ENCODE data around the gene SSRP1.

DNA sequence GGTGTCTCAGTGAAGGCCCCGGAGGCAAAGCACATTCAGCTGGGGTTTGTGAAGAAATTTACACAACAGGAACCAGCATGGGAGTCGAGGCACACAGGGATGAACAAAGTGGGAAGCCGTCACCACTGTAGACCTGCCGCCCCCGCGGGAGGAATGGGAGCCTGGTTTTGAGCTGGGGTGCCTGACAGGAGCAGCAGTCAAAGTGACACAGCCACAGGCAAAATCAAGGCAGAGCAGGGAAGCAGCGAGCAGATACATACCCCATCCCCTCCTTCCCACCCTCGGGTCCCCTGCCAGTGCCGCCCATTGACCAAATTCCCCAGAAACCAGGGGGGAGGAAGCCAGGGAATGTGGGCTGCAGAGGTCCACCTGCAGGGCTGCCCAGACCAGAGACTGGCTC lies 23.3 kb upstream of the SSRP1 start:
- TF ChIP-seq SIN3A (IDR thresholded peaks at IDR 0.05; ENCODE audit: borderline replicate concordance, insufficient read depth, low read length) (no peak), POLR2AphosphoS5 (IDR thresholded peaks at IDR 0.05; ENCODE audit: low read depth, low read length) (no peak), TAF1 (IDR thresholded peaks at IDR 0.05; ENCODE audit: borderline replicate concordance, insufficient read depth, low read length) (no peak)
- TF ChIP-seq, protein P1, sequence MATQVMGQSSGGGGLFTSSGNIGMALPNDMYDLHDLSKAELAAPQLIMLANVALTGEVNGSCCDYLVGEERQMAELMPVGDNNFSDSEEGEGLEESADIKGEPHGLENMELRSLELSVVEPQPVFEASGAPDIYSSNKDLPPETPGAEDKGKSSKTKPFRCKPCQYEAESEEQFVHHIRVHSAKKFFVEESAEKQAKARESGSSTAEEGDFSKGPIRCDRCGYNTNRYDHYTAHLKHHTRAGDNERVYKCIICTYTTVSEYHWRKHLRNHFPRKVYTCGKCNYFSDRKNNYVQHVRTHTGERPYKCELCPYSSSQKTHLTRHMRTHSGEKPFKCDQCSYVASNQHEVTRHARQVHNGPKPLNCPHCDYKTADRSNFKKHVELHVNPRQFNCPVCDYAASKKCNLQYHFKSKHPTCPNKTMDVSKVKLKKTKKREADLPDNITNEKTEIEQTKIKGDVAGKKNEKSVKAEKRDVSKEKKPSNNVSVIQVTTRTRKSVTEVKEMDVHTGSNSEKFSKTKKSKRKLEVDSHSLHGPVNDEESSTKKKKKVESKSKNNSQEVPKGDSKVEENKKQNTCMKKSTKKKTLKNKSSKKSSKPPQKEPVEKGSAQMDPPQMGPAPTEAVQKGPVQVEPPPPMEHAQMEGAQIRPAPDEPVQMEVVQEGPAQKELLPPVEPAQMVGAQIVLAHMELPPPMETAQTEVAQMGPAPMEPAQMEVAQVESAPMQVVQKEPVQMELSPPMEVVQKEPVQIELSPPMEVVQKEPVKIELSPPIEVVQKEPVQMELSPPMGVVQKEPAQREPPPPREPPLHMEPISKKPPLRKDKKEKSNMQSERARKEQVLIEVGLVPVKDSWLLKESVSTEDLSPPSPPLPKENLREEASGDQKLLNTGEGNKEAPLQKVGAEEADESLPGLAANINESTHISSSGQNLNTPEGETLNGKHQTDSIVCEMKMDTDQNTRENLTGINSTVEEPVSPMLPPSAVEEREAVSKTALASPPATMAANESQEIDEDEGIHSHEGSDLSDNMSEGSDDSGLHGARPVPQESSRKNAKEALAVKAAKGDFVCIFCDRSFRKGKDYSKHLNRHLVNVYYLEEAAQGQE (IDR thresholded peaks at IDR 0.05; ENCODE audit: insufficient read depth in 1 of 2, low read depth in 2 of 2, low read length in 2 of 2) = no peak

Data from PFSK-1 (cell line).